Fibroblast of peridontal ligament (primary cell): Measurements from ENCODE around the gene SMOC2.

Source experiments
- DNase-seq: peaks from one replicate; pipeline ENCODE4 v3.0.0-alpha.2; 2010; ENCODE audit errors: extremely low read depth

SMOC2 gene

DNA sequence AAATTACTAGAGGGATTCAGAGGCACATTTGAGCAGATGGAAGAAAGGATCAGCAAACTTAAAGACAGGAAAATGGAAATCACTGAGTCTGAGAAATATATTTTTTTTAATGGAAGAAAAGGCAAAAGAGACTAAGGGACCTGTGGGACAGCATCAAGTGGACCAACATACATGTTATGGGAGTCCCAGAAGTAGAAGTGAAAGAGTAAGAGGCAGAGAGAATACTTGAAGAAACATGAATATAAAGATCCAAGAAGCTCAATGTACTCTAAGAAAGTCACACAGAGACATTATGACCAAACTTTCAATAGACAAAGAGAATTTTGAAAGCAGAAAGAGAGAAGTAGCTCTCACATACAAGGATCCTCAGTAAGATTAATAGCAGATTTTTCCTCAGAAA lies 39.5 kb downstream of the SMOC2 start:
- DNase-seq, result no peak

DNA sequence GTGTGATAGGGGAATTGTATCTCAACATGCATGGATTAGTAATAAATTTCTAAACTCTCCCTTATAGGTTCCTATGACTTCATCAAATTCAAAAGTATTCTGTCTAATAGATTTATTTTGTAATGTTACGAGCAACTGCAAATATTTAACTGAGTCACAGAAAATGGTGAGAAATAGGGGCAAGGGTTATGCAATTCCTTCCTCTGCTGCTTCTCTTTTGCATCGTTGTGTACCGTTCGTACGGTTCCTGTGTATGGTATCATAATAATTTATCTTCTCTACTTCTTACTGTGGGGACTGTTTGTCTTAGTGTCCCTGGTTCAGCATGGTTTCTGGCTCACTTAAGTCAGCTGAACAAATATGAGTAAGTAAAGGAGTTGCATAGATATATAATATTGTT lies 44.8 kb downstream of the SMOC2 start:
- DNase-seq, result no peak

GRCh38 chr6:168490757-168491156 lies 49.8 kb downstream of the SMOC2 start:
- no peak for DNase-seq

DNA sequence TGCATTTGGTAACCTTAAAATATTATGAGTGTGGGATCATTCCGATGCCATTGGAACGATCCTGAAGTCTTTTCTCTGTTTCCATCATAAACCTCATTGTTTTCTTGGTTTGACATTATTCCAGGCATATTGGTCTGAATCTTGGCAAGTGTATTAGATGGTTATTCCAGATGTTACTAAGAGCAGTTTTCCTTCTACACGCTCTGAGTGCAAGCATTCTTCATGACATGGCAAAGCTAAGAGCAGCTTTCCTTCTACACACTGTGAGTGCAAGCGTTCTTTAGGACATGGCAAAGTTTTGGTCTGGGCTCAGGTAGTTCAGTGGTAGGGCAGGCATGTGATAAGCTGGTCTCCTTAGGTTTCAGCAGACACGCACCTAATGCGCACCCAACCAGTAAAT lies 53.0 kb downstream of the SMOC2 start:
- DNase-seq, result no peak

DNA sequence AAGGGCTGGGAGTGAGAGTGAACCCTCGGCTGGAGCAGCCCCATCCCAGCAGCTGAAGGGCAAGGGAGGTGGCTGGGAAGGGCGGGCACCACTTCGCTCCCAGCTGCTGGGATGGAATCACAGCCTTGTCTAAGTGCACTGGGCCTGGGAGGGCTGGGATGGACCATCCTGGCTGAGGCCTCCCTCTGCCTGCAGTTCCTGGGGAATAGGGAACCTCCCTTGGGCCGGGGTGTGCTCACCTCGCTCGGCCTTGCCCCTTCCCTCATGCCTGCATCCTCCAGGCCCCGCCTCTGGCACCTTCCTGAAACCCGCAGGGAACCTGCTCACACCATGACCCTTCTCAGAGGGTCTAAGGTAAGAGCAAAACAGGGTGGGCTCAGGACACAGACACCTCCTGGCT lies 53.7 kb downstream of the SMOC2 start:
- DNase-seq, result no peak

DNA sequence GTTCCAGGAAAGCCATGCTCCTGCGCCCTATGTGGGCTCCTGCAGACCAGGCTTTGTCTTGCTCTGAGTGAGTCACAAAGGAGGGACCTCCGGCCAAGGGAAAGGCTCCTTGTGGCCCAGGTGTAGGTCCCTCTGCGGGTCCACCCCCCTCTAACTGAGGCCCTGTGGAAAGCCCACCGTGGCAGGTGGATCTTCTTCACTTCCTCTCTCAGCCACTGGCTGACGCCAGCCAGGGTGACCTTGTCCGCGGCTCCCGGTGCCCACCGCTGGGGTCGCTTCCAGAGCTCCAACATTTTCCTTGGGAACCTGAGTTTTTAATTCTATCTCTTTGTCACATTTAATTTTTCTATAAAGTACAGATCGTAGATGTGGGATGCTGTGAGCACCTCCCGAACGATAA lies 54.1 kb downstream of the SMOC2 start:
- DNase-seq, result no peak

DNA sequence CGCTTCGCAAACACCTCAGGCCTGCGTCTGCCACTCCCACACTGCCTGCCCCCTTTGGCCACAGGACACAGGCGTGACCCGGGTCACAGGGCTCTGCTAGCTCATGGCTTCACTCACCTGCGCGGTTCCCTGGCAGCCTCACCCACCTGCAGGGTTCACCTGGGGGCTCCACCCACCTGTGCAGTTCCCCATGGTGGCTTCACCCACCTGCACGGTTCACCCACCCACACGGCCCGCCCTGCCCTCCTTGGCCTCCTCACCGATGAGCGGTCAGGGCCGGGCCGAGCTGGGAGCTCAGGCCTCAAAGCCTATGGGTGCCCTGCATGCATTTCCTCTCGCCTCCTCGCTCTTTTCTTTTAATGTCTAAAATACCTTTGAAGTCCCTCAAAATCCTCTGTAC lies 54.7 kb downstream of the SMOC2 start:
- no peak for DNase-seq

- no peak for DNase-seq
Observed at GRCh38 chr6:168496139-168496996, 55.4 kb downstream of the SMOC2 start.

GRCh38 chr6:168496997-168497331 lies 56.0 kb downstream of the SMOC2 start:
- DNase-seq, result no peak

GRCh38 chr6:168497381-168497780 lies 56.4 kb downstream of the SMOC2 start:
- DNase-seq, result no peak

- no peak for DNase-seq
Observed at GRCh38 chr6:168498161-168498843, 57.3 kb downstream of the SMOC2 start.

GRCh38 chr6:168499045-168499650 lies 58.2 kb downstream of the SMOC2 start:
- no peak for DNase-seq

- DNase-seq, result no peak
Observed at GRCh38 chr6:168500519-168500918, 59.5 kb downstream of the SMOC2 start.

- no peak for DNase-seq
Observed at GRCh38 chr6:168501561-168501960, 60.6 kb downstream of the SMOC2 start.

DNA sequence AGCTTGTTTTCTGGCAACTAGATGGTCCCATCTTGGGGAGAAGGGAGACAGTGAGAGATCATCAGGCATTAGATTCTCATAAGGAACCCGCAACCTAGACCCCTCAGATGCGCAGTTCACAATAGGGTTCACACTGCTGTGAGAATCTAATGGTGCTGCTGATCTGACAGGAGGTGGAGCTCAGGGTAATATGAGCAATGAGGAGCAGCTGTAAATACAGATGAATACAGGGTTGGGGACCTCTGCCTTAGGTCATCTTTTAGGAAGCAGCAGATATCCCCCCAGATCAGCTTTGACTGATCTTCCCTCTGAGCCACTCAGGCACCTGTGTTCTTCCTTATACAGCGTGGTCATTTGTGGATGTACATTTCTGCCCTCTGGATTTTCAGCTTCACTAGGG lies 63.4 kb downstream of the SMOC2 start:
- DNase-seq, result no peak

GRCh38 chr6:168506460-168506859 lies 65.5 kb downstream of the SMOC2 start:
- no peak for DNase-seq

- no peak for DNase-seq
Observed at GRCh38 chr6:168507297-168507696, 66.3 kb downstream of the SMOC2 start.

DNA sequence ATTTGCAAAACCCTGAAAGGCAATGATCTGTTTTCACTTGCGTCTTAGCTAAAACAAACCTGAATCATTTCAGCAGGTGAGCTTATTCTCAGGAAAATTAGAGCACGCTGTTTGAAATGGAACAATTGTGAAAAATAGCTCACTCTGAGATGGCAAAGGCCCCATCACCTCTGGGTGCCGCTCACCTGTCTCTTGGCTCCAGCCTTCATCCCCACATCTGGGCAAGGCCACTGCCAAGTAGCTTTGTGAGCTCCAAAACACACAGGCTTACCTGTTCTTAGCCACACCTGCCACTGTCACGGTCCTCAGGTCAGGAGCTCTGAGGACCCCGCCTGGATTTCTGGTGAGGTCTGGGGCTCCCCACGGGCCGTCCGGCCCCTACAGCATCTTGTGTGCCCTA lies 66.7 kb downstream of the SMOC2 start:
- DNase-seq, result no peak

GRCh38 chr6:168508903-168509302 lies 67.9 kb downstream of the SMOC2 start:
- DNase-seq, result no peak

DNA sequence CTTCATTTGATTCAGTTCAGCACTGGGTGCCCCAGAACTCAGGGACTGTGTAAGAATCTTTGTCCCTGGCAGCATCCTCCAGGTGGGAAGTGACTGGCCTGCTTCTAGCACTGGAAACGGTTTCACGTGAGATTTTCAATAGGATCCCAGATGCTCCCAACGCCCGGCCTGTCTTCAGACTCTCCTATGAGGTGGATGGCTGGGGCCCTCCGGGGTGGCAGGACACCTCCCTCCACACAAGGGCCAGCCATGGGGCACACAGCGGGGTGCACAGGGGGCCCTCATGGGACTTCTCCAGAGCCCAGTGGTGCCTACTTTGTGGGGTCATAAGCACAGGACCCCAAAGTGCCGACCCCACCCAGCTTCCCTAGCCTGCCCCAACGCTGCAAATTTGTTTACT lies 72.8 kb downstream of the SMOC2 start:
- DNase-seq, result no peak

DNA sequence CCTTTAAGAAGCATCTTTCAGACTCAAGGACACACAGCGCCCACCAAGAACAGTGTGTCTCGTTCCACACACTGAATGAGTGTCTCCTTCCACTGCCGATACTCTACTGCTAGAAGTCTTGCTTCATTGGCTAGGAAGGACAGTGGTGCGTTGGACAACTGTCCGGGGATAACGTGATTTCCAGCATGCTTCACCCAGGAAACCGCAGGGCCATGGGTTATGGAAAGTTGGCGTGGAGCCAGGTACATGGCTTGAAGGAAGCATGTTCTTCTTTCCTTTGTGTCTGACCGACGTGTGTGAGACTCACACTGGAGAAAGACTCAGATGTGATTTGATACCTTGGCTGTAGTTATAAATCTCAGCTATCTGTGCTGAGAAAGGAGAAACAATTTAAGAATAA lies 73.2 kb downstream of the SMOC2 start:
- DNase-seq, result no peak

- no peak for DNase-seq
Observed at GRCh38 chr6:168515376-168515775, 74.4 kb downstream of the SMOC2 start.
